Endodermal cell (in vitro differentiated cells): ENCODE data around the gene ARHGAP22. TPM values are rescaled to one million over a fixed set of nuclear protein-coding genes. Genes with fewer than 3 reads are reported as not detected.
A peak's percentile ranks its signal among the peaks of the same experiment; 100 is the strongest.

Source experiments
- DNase-seq: peaks from one replicate; pipeline ENCODE4 v3.0.0-alpha.2; 2017
- H3K27ac ChIP-seq: 2 replicates; pipeline ENCODE4 v1.5.1; 2013; ENCODE audit warnings: mild to moderate bottlenecking, low read depth, low read length, moderate library complexity
- H3K27me3 ChIP-seq: 2 replicates; pipeline ENCODE4 v1.6.1; 2013; ENCODE audit warnings: mild to moderate bottlenecking, low read length, moderate library complexity; ENCODE audit not compliant: insufficient read depth, control insufficient read depth, poor library complexity, severe bottlenecking
- H3K36me3 ChIP-seq: 2 replicates; pipeline ENCODE4 v1.7.0; 2013; ENCODE audit warnings: mild to moderate bottlenecking, low read length, moderate library complexity; ENCODE audit not compliant: control insufficient read depth, insufficient read depth
- H3K4me1 ChIP-seq: one replicate; pipeline ENCODE4 v1.7.0; 2013; ENCODE audit warnings: low read length; ENCODE audit not compliant: control insufficient read depth, insufficient read depth
- H3K4me3 ChIP-seq: 2 replicates; pipeline ENCODE4 v1.5.1; 2013; ENCODE audit warnings: mild to moderate bottlenecking, low read length, moderate library complexity
- H3K9ac ChIP-seq: 2 replicates; pipeline ENCODE4 v1.6.1; 2013; ENCODE audit warnings: mild to moderate bottlenecking, low read length, moderate library complexity; ENCODE audit not compliant: poor library complexity, severe bottlenecking; ENCODE audit errors: extremely low read depth
- H3K9me3 ChIP-seq: 2 replicates; pipeline ENCODE4 v1.6.1; 2013; ENCODE audit warnings: mild to moderate bottlenecking, low read length, moderate library complexity; ENCODE audit not compliant: control insufficient read depth
- H3K27ac Mint-ChIP-seq: 2 replicates; pipeline ENCODE4 v1.8.0; 2020; ENCODE audit warnings: mixed read lengths
- H3K27me3 Mint-ChIP-seq: 2 replicates; pipeline ENCODE4 v1.8.0; 2021; ENCODE audit warnings: mild to moderate bottlenecking, mixed read lengths; ENCODE audit not compliant: insufficient read depth
- H3K36me3 Mint-ChIP-seq: 2 replicates; pipeline ENCODE4 v1.8.0; 2020; ENCODE audit warnings: low read depth, mixed read lengths
- H3K4me1 Mint-ChIP-seq: 2 replicates; pipeline ENCODE4 v1.8.0; 2020; ENCODE audit warnings: mixed read lengths
- H3K4me3 Mint-ChIP-seq: 2 replicates; pipeline ENCODE4 v1.8.0; 2020; ENCODE audit warnings: mild to moderate bottlenecking, moderate library complexity, mixed read lengths
- H3K9me3 Mint-ChIP-seq: 2 replicates; pipeline ENCODE4 v1.8.0; 2020; ENCODE audit warnings: mild to moderate bottlenecking, mixed read lengths
- CTCF ChIP-seq: fragments of 200-600 bp; sonication (generic); conservative IDR thresholded peaks from 2 replicates; pipeline ENCODE4 v1.5.0; 2021; ENCODE audit warnings: antibody characterized with exemption, mild to moderate bottlenecking
- whole genome bisulfite sequencing, 2 experiments: methylation state at CpG; one replicate each; pipeline versions ENCODE4 v1.1.5 to v1.1.7; 2013; ENCODE audit warnings: missing lambda C conversion rate in 2 of 2, mixed read lengths in 1 of 2; ENCODE audit not compliant: insufficient coverage in 1 of 2, insufficient read length in 1 of 2; 5-methylcytosine and 5-hydroxymethylcytosine counted together
- total RNA-seq, 2 donors: library from RNA; stranded (reverse); fragmentation: NEBNext Ultra II Directional in 1 of 2; extraction: Animal tissue kit (Norgen Biotek cat#: 25700) in 1 of 2; gene quantifications; 2 replicates in 1 of 2; 3 replicates in 1 of 2; pipeline ENCODE4 v1.2.1, GENCODE V29; 2021

Gene ARHGAP22
- total RNA-seq, 2 donors from 2014 or later, result 10.3 to 14.1 TPM

DNA sequence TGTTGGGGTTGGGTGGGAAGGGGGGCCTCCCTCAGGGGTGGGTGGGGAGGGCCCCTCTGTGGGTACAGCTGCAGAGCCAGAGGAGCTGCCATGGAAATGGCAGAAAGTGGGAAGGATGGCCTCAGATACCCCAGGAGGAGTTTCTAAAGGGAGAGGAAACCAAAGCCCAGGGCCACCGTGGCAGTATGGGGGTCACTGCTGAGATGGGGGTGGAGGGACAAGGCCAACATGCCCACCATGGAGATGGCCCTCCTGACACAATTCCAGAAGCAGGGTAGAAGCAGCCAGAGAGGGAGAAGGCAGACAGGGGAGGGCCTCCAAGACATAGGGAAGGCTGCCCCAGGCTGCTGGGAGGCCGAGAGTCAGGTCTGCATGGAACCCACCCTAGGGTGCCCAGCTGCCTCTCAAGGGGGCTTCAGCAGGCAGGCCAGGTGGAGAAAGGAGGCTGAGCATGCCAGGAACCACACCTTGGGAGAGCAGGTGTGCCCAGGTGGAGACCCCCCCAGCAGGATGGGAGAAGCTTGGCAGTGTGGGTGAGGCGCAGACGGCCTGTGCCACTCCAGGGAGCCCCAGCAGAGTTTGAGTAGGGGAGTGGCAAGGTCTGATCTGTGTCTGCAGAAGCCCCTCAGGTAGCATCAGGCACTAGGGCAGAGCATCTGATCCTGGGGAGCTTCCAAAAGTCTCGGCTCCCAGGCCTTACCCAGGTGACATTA is 146.8 kb downstream of the ARHGAP22 start:
- Histone ChIP-seq H3K27me3 (no peaks in the 10 kb centered on the region), H3K9me3 (peaks cover 8% of the 10 kb centered on the region), H3K9ac (no peak overlapping the region), H3K4me3 (no peak overlapping the region), H3K36me3 (no peaks in the 10 kb centered on the region), H3K4me1 (peaks cover 22% of the 10 kb centered on the region), H3K27ac (no peak overlapping the region)
- Mint-ChIP-seq H3K9me3 (peaks cover 5% of the 10 kb centered on the region), H3K27ac (no peak overlapping the region), H3K27me3 (no peaks in the 10 kb centered on the region), H3K36me3 (peaks cover 1% of the 10 kb centered on the region), H3K4me1 (peaks cover 18% of the 10 kb centered on the region), H3K4me3 (no peak overlapping the region)
- TF ChIP-seq CTCF, result no peak
- DNase-seq, result peak; percentile 36
- 67 to 75% methylated on average over 4 to 5 of the region's 5 CpGs for WGBS, 2 experiments

DNA sequence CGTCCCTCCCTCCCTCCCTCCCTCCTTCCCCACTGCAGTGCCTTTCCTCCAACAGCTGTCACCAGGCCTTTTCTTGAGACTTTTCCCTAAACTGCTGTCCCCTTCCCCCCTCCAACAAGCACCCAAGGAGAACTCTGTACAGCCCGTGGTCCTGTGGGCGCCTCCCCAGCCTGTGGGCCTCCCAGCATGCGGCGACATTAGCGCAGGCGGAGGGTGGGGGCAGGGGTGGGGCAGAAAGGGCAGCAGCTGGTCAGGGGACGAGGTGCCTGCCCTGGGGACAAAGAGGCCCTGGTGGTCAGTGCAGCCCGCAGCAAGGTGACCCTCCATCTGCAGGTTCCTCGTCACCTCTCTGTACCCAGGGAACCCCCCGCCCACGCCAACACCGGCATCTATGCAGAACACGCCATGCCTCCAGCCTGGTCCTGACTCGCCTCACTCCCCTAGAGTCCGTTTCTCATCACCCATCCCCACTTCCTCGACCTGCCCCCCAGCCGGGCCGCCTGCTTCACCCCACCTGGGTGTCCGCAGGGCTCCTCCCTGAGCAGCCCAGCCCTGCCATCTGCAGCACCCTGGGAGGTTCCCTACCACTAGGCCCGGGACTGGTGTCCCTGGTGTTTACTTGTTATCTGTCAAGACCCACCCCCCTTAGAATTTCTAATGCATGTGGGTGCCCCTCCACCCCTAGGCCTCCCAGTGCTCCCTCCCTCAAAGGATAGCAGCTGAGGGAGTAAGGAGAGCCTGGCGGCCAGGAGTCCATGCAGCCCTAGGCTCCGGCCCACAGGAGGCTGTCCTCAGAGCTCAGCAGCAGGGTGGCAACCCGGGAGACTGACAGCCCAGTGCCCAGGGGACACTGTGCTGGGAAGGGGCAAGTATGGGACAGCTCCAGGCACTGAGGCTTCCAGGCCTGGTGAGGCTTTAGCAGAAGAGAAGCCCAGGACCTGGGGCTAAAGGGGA is 147.8 kb downstream of the ARHGAP22 start:
- no peak overlapping the region for H3K27ac Mint-ChIP-seq
- WGBS, 2 experiments, result 81 to 85% methylated on average over 9 to 24 of the region's 24 CpGs
- Histone ChIP-seq H3K9ac (no peak overlapping the region), H3K27ac (no peak overlapping the region), H3K9me3 (peaks cover 8% of the 10 kb centered on the region), H3K4me1 (peaks cover 24% of the 10 kb centered on the region), H3K27me3 (no peaks in the 10 kb centered on the region), H3K4me3 (no peak overlapping the region), H3K36me3 (no peaks in the 10 kb centered on the region)
- H3K4me3 Mint-ChIP-seq, result no peak overlapping the region
- H3K27me3 Mint-ChIP-seq, result no peaks in the 10 kb centered on the region
- DNase-seq, result peak; percentile 43
- peaks cover 5% of the 10 kb centered on the region for H3K9me3 Mint-ChIP-seq
- H3K36me3 Mint-ChIP-seq, result peaks cover 6% of the 10 kb centered on the region
- H3K4me1 Mint-ChIP-seq, result peaks cover 21% of the 10 kb centered on the region
- no peak for TF ChIP-seq CTCF

GRCh38 chr10:48456361-48456804 is 148.5 kb downstream of the ARHGAP22 start:
- DNase-seq, result peak; percentile 50
- WGBS, 2 experiments, result 38 to 80% methylated on average over 4 to 9 of the region's 9 CpGs
- H3K4me1 Mint-ChIP-seq, result peaks cover 21% of the 10 kb centered on the region

More at GRCh38 chr10:48456361-48456804, 148.5 kb downstream of the ARHGAP22 start:
- H3K27ac ChIP-seq, result no peak overlapping the region
- H3K4me1 ChIP-seq, result peaks cover 24% of the 10 kb centered on the region
- H3K4me3 Mint-ChIP-seq, result no peak overlapping the region
- peaks cover 5% of the 10 kb centered on the region for H3K9me3 Mint-ChIP-seq
- no peak overlapping the region for H3K27ac Mint-ChIP-seq
- peaks cover 8% of the 10 kb centered on the region for H3K9me3 ChIP-seq
- H3K27me3 Mint-ChIP-seq, result no peaks in the 10 kb centered on the region
- no peaks in the 10 kb centered on the region for H3K36me3 ChIP-seq
- H3K4me3 ChIP-seq, result no peak overlapping the region
- no peaks in the 10 kb centered on the region for H3K27me3 ChIP-seq
- no peak overlapping the region for H3K9ac ChIP-seq
- TF ChIP-seq CTCF, result no peak
- peaks cover 9% of the 10 kb centered on the region for H3K36me3 Mint-ChIP-seq
